ENCODE measurements around the gene DSE.

GRCh38 chr6:116475141-116475540 lies 104.4 kb downstream of the DSE start:
- no peak for TF ChIP-seq REST (IDR thresholded peaks at IDR 0.05; ENCODE audit: insufficient read depth in 1 of 2, low read depth in 2 of 2, low read length in 2 of 2)
- no peak for TF ChIP-seq POLR2AphosphoS5 (IDR thresholded peaks at IDR 0.05; ENCODE audit: low read depth, low read length)
